Progenitor cell of endocrine pancreas (in vitro differentiated cells): Measurements from ENCODE around the gene TRIM44. TPM values are rescaled to one million over a fixed set of nuclear protein-coding genes. Genes with fewer than 3 reads are reported as not detected.

Experiments used
- DNase-seq: peaks from one replicate; pipeline ENCODE4 v3.0.0; 2021; ENCODE audit warnings: low spot score; ENCODE audit not compliant: unreplicated experiment
- H3K27ac Mint-ChIP-seq: 2 replicates; pipeline ENCODE4 v1.8.0; 2021; ENCODE audit warnings: mild to moderate bottlenecking, moderate library complexity, mixed read lengths
- H3K27me3 Mint-ChIP-seq: 2 replicates; pipeline ENCODE4 v1.8.0; 2021; ENCODE audit warnings: mixed read lengths
- H3K36me3 Mint-ChIP-seq: 2 replicates; pipeline ENCODE4 v1.8.0; 2022; ENCODE audit warnings: mixed read lengths; ENCODE audit not compliant: insufficient read depth
- H3K4me1 Mint-ChIP-seq: 2 replicates; pipeline ENCODE4 v1.8.0; 2021; ENCODE audit warnings: low read depth, mixed read lengths
- H3K4me3 Mint-ChIP-seq: 2 replicates; pipeline ENCODE4 v1.8.0; 2021; ENCODE audit warnings: low read depth, mild to moderate bottlenecking, moderate library complexity, mixed read lengths
- H3K9me3 Mint-ChIP-seq: 2 replicates; pipeline ENCODE4 v1.8.0; 2021; ENCODE audit warnings: low read depth, mixed read lengths
- CTCF ChIP-seq: fragments of 200-600 bp; sonication (generic); IDR thresholded peaks from one replicate; pipeline ENCODE4 v1.5.0; 2021; ENCODE audit warnings: antibody characterized with exemption, mild to moderate bottlenecking; ENCODE audit not compliant: unreplicated experiment
- total RNA-seq: library from RNA; stranded (reverse); gene quantifications from 2 replicates; pipeline ENCODE4 v1.2.1, GENCODE V29; 2021

The TRIM44 gene
- total RNA-seq, 1 donor from 2014 or later, result 65.1 TPM

- DNase-seq, result peak; percentile 48
- no peak for TF ChIP-seq CTCF
- H3K27ac Mint-ChIP-seq, result peak within 1 kb of the TSS; percentile 88
- H3K9me3 Mint-ChIP-seq, result no peaks in the 10 kb centered on the region
- H3K4me1 Mint-ChIP-seq, result peaks cover 20% of the 10 kb centered on the region
- peaks cover 12% of the 10 kb centered on the region for H3K27me3 Mint-ChIP-seq
- H3K4me3 Mint-ChIP-seq, result peak within 1 kb of the TSS; percentile 83
- no peaks in the 10 kb centered on the region for H3K36me3 Mint-ChIP-seq
Measured at GRCh38 chr11:35617687-35618496, 44.7 kb upstream of the TRIM44 start, which contains the start of gene FJX1. Gene FJX1 (plus strand): TSS chr11:35618460. CDS start chr11:35618637, 177 bp downstream.

GRCh38 chr11:35618497-35619115 lies 44.0 kb upstream of the TRIM44 start:
- Mint-ChIP-seq H3K36me3 (no peaks in the 10 kb centered on the region), H3K27me3 (peaks cover 12% of the 10 kb centered on the region), H3K27ac (no peak overlapping the region), H3K9me3 (no peaks in the 10 kb centered on the region), H3K4me3 (peak overlapping the region; percentile 83), H3K4me1 (peaks cover 20% of the 10 kb centered on the region)
- DNase-seq, result peak; percentile 30
- no peak for TF ChIP-seq CTCF

- H3K27ac Mint-ChIP-seq, result peak overlapping the region; percentile 94
- H3K9me3 Mint-ChIP-seq, result no peaks in the 10 kb centered on the region
- peak; percentile 26 for TF ChIP-seq CTCF
- peak overlapping the region; percentile 83 for H3K4me3 Mint-ChIP-seq
- H3K4me1 Mint-ChIP-seq, result peaks cover 20% of the 10 kb centered on the region
- peaks cover 11% of the 10 kb centered on the region for H3K27me3 Mint-ChIP-seq
- H3K36me3 Mint-ChIP-seq, result no peaks in the 10 kb centered on the region
- peak; percentile 43 for DNase-seq
Measured at GRCh38 chr11:35619116-35619854, 43.3 kb upstream of the TRIM44 start.

GRCh38 chr11:35619855-35620640 lies 42.5 kb upstream of the TRIM44 start:
- H3K27ac Mint-ChIP-seq, result peak overlapping the region; percentile 94
- peak; percentile 4 for TF ChIP-seq CTCF
- H3K27me3 Mint-ChIP-seq, result peaks cover 10% of the 10 kb centered on the region
- H3K4me1 Mint-ChIP-seq, result peaks cover 20% of the 10 kb centered on the region
- no peaks in the 10 kb centered on the region for H3K9me3 Mint-ChIP-seq
- DNase-seq, result peak; percentile 45
- peak overlapping the region; percentile 83 for H3K4me3 Mint-ChIP-seq
- H3K36me3 Mint-ChIP-seq, result no peaks in the 10 kb centered on the region

GRCh38 chr11:35620795-35621194 lies 41.8 kb upstream of the TRIM44 start:
- Mint-ChIP-seq H3K9me3 (no peaks in the 10 kb centered on the region), H3K27me3 (peaks cover 9% of the 10 kb centered on the region), H3K4me3 (peak overlapping the region; percentile 38), H3K4me1 (peaks cover 20% of the 10 kb centered on the region), H3K27ac (no peak overlapping the region), H3K36me3 (no peaks in the 10 kb centered on the region)
- no peak for TF ChIP-seq CTCF
- no peak for DNase-seq
